GM21447 (cell line): Measurements from ENCODE around the gene MRTFB.
"Not testable (repeated sequence)": the region's sequence is repeated elsewhere in the genome, so short reads cannot be mapped to it uniquely, and the experiment has no call there.

Source experiments
- ATAC-seq: cut with Tn5 transposase; IDR thresholded peaks from one replicate; pipeline ENCODE4 v1.9.1; 2021; ENCODE audit not compliant: unreplicated experiment

MRTFB gene

GRCh38 chr16:14181371-14182050 is 110.4 kb downstream of the MRTFB start:
- ATAC-seq, result no peak

GRCh38 chr16:14182999-14183398 is 111.9 kb downstream of the MRTFB start:
- ATAC-seq, result no peak

DNA sequence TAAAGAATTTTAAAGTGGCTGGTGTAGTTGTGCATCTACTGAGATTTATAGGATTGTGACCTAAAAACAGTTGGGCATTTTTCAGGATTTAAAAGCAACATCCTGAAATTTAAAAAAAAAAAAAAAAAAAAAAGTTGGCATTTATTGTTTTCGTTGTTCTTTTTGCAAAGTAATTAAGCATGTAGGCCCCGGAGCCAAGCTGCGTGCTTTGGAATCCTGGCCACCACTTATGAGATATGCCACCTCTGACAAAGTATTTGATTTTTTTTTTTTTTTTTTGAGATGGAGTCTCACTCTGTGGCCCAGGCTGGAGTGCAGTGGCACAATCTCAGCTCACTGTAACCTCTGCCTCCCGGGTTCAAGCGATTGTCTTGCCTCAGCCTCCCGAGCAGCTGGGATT is 112.8 kb downstream of the MRTFB start:
- not testable (repeated sequence) for ATAC-seq

DNA sequence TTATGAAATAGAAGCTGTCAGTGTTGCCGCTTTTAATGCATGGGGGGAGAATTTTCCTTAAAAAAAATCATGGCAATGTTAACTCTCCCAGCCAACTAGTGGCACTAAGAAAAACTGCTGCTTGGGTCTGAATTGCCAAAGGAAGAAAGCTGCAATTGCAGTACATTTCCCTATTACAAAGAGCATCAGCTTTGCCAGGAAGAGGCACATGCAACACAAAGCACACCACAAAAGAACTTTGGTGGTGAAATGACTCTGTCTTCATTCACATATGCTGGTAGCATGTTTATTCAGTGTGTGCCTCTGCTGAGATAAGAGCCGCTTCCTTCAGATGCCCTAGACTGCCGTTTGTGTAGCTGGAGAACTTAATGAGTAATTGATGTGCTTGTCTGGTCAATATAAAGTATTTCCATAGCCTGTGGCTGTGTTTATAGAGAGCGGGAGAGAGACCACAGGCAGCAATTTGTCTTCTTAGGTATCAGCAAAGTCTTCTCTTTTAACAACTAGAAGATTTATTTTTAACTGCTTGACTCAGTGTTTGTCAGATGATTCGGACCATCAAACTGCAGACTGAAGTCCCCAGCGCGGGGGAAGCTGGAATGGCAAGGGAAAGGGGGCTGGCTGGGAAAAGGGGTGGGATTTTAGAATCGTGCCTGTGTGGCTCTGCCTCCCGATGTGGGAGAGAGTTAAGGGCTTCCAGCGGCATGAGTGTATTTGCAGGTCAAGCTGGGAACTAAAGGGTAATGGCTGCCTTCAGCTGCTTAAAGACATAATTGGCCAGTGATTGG is 115.1 kb downstream of the MRTFB start:
- no peak for ATAC-seq

- ATAC-seq, result no peak
Observed at GRCh38 chr16:14186795-14187221, 115.7 kb downstream of the MRTFB start.

DNA sequence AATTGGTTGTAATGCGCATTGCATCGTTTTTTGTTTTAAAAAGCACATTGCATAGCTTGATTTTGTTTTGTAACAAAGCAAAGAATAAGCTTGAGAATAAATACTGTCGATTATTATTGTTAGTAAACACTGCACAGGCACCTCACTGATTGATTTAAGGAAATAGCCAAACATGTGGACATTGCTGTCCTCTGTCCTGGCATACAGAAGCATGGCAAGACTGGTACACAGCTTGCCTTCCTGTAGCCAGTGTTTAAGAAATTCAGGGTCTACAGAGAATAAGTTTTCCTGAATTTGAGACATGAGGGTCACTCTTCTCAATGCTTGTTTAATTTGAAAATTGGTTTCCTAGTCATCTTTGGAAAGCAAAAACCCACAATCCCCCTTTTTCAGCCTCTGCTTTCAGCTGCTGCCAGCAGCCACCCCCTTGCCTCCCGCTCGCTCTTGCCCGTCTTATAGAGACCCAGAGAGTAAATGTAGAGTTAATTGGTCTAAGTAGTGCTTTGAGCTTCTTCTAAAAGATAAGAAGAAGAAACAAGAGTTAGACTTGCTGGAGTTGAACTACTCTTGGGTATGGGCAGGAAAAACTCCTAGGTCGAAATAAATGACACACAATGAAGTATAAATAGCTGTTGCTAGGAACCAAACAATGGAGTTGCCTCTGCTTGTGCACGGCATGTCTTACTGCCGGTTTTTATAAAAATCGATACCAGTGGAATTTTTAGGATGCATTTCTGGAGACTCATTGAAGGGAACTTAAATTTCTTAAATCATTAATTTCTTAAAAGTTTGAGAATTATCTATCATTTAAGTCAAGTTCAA is 116.6 kb downstream of the MRTFB start:
- ATAC-seq, result no peak

GRCh38 chr16:14193316-14193871 is 122.3 kb downstream of the MRTFB start:
- ATAC-seq, result peak; percentile 97

- no peak for ATAC-seq
Observed at GRCh38 chr16:14194721-14195120, 123.6 kb downstream of the MRTFB start.

GRCh38 chr16:14196011-14196410 is 124.9 kb downstream of the MRTFB start:
- ATAC-seq, result no peak

GRCh38 chr16:14196539-14196938 is 125.4 kb downstream of the MRTFB start:
- no peak for ATAC-seq

DNA sequence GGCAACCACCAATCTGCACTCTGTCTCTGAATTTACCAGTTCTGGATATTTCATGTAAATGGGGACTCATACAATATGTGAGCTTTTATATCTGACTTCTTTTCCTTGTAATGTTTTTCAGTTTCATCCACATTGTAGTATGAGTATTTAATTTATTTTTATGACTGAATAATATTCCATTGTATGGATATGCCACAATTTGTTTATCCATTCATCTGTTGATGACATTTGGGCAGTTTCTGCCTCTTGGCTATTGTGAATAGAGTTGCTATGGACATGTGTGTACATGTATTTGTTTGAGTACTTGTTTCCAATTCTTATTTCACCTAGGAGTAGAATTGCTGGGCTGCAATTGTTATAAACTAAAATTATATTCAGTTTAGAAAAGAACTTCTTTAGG is 126.9 kb downstream of the MRTFB start:
- no peak for ATAC-seq

- no peak for ATAC-seq
Observed at GRCh38 chr16:14198572-14198971, 127.5 kb downstream of the MRTFB start.

DNA sequence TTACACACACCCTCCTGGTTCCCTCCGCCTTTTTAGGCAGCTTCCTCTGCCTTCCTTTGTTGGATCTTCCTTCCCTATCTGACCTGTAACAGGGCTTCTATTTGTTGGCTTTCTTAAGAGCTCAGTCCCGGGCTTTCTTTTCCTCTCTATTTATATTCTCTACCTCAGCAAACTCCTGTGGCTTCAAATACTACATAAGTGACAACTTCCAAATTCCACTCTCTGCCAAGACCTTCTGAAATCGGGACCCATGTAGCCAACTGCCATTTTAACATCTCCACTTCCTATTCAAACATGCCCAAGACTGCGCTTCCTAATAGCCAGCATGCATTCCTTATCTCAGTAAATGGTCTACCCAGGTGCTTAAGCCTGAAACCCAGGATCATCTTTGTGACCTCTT is 128.1 kb downstream of the MRTFB start:
- ATAC-seq, result no peak

DNA sequence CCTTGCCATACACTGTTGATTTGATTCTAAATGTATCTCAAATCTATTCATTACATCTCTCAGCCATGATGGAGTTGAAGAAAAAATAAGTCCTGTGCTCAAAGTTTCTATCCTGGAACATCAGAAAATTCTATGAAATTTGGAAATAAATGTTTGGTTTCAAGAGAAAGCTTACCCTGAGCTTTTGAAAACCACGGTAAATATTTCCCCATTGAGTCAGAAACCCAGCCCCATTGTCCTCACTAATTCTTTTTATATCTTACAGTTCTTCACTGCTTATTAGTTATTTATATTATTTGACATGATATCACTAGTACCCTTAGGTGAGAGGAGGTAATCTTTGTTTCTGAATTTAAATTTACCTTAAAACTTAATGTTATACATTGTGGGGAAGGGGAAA is 128.5 kb downstream of the MRTFB start:
- no peak for ATAC-seq

GRCh38 chr16:14202095-14202494 is 131.0 kb downstream of the MRTFB start:
- ATAC-seq, result no peak

DNA sequence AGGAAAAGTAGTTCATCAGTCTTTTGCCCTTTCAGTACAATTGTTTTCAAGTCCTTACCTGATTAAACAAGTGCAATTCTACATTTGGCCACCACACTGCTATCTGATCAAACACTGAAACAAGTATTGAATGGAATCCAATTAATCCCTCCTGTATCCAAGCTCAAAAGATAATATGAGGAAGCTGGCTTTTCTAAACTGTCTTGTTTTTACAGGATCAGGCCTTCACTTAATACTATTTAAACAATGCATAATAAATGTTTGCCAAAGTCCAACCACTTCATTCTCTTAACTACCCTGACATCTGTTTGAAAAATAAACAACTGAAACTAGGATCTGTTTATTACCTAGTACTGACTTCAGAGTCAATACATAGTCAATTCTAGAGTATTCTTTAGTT is 131.6 kb downstream of the MRTFB start:
- no peak for ATAC-seq

- ATAC-seq, result no peak
Observed at GRCh38 chr16:14203166-14203565, 132.0 kb downstream of the MRTFB start.

GRCh38 chr16:14205666-14206065 is 134.5 kb downstream of the MRTFB start:
- no peak for ATAC-seq

DNA sequence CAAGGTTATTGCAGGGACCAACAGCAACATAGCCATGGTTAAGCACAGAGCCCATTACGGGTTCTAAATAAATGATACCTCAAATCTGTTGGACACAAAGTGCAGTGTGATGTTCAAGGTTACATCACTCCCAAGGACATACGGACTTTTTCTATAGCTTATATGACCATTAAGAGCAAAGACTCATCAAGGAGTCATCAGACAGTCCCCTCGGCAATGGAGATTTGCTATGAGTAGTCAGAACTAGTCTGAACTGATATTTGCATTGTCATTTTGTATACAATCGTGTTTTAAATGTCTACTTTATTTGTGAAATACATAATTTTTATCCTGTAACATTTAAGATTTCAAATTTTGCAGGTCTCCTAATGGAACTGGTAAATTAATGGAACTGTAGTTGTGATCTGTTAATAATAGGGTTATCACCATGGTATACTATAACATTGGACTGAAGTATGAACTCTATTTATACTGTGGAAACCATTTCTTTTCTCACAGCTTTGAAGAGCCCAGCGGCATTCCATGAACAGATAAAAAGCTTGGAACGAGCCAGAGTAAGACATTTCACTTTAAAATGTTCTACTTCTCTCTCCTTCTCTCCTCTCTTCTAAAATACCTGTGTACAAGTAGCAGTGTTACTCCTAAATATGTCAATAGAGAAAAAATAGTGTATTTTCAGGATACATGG is 140.9 kb downstream of the MRTFB start:
- no peak for ATAC-seq

DNA sequence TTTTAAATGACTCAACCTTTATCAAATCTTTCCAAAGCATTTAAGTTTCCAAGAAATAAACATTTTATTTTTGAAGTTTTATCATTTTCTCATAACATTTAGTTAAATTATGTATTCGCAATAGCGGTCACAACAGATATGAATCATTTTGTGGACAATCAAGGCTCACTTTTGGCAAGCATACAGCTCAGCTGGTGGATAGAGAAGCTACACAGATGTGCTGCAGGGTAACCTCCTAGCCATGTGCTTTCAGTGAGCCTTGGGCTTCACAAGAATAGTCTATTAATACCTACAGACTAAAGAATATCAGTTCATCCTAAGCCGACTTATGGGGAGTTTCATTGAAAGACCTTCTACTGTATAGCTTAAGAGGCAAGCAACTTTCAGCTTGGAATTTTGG is 144.8 kb downstream of the MRTFB start:
- no peak for ATAC-seq

- no peak for ATAC-seq
Observed at GRCh38 chr16:14219983-14220382, 148.9 kb downstream of the MRTFB start.
